ENCODE data around the gene YKT6. TPM values are rescaled to one million over a fixed set of nuclear protein-coding genes. Genes with fewer than 3 reads are reported as not detected.

Gene YKT6
- total and polyA plus RNA-seq, 2 experiments from 2014 or later = 33.5 to 114 TPM

DNA sequence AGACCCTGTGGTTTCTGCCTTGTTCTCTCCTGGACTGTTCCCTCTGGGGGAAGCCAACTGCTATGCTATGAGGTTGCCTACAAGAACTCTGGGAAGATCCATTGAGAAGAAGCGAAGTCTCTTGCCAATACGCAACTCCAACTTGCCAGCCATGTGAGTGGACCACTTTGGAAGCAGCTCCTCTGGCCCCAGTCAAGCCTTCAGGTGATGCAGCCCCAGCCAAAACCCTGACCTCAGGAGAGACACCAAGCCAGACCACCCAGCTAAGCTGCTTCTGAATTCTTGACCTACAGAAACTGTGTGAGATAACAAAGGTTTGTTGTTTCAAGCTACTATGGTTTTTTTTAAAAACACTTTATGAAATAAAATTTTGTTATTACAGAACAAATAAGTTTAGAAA is 39.4 kb upstream of the YKT6 start:
- no peak overlapping the region for H3K27ac Mint-ChIP-seq
- H3K4me1 Mint-ChIP-seq = peaks cover 13% of the 10 kb centered on the region
- H3K27me3 ChIP-seq (ENCODE audit: insufficient read depth) = no peaks in the 10 kb centered on the region
- H4K20me1 ChIP-seq (replicated peaks; ENCODE audit: insufficient read depth) = no peaks in the 10 kb centered on the region
- ATAC-seq (no peak), DNase-seq (ENCODE audit: low spot score) (no peak)
- no peaks in the 10 kb centered on the region for H3K79me2 ChIP-seq (replicated peaks; ENCODE audit: insufficient read depth)
- H3K4me3 Mint-ChIP-seq = no peak overlapping the region
- H3K36me3 ChIP-seq (ENCODE audit: insufficient read depth) = no peaks in the 10 kb centered on the region
- H3K27ac ChIP-seq (ENCODE audit: low read depth) = no peak overlapping the region
- TF ChIP-seq, protein P1, sequence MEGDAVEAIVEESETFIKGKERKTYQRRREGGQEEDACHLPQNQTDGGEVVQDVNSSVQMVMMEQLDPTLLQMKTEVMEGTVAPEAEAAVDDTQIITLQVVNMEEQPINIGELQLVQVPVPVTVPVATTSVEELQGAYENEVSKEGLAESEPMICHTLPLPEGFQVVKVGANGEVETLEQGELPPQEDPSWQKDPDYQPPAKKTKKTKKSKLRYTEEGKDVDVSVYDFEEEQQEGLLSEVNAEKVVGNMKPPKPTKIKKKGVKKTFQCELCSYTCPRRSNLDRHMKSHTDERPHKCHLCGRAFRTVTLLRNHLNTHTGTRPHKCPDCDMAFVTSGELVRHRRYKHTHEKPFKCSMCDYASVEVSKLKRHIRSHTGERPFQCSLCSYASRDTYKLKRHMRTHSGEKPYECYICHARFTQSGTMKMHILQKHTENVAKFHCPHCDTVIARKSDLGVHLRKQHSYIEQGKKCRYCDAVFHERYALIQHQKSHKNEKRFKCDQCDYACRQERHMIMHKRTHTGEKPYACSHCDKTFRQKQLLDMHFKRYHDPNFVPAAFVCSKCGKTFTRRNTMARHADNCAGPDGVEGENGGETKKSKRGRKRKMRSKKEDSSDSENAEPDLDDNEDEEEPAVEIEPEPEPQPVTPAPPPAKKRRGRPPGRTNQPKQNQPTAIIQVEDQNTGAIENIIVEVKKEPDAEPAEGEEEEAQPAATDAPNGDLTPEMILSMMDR (conservative IDR thresholded peaks at IDR 0.05; ENCODE audit: low read depth in 2 of 2) = no peak
- no peak for TF ChIP-seq POLR2AphosphoS5 (IDR thresholded peaks at IDR 0.05; ENCODE audit: low read depth)
- TF ChIP-seq NANOG (IDR thresholded peaks at IDR 0.05; ENCODE audit: borderline replicate concordance) = no peak
- TF ChIP-seq ZNF114 (CRISPR knock-in tag; IDR thresholded peaks at IDR 0.05) = no peak
- TF ChIP-seq CREB1 (CRISPR knock-in tag; IDR thresholded peaks at IDR 0.05; ENCODE audit: low read depth) = no peak
- no peak for TF ChIP-seq EZH2phosphoT487 (IDR thresholded peaks at IDR 0.05; ENCODE audit: unreplicated experiment)
- TF ChIP-seq, protein P2, sequence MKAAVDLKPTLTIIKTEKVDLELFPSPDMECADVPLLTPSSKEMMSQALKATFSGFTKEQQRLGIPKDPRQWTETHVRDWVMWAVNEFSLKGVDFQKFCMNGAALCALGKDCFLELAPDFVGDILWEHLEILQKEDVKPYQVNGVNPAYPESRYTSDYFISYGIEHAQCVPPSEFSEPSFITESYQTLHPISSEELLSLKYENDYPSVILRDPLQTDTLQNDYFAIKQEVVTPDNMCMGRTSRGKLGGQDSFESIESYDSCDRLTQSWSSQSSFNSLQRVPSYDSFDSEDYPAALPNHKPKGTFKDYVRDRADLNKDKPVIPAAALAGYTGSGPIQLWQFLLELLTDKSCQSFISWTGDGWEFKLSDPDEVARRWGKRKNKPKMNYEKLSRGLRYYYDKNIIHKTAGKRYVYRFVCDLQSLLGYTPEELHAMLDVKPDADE (IDR thresholded peaks at IDR 0.05) = no peak
- TF ChIP-seq, protein P3, sequence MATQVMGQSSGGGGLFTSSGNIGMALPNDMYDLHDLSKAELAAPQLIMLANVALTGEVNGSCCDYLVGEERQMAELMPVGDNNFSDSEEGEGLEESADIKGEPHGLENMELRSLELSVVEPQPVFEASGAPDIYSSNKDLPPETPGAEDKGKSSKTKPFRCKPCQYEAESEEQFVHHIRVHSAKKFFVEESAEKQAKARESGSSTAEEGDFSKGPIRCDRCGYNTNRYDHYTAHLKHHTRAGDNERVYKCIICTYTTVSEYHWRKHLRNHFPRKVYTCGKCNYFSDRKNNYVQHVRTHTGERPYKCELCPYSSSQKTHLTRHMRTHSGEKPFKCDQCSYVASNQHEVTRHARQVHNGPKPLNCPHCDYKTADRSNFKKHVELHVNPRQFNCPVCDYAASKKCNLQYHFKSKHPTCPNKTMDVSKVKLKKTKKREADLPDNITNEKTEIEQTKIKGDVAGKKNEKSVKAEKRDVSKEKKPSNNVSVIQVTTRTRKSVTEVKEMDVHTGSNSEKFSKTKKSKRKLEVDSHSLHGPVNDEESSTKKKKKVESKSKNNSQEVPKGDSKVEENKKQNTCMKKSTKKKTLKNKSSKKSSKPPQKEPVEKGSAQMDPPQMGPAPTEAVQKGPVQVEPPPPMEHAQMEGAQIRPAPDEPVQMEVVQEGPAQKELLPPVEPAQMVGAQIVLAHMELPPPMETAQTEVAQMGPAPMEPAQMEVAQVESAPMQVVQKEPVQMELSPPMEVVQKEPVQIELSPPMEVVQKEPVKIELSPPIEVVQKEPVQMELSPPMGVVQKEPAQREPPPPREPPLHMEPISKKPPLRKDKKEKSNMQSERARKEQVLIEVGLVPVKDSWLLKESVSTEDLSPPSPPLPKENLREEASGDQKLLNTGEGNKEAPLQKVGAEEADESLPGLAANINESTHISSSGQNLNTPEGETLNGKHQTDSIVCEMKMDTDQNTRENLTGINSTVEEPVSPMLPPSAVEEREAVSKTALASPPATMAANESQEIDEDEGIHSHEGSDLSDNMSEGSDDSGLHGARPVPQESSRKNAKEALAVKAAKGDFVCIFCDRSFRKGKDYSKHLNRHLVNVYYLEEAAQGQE (IDR thresholded peaks at IDR 0.05; ENCODE audit: unreplicated experiment) = no peak
- TF ChIP-seq STAT1 (IDR thresholded peaks at IDR 0.05; ENCODE audit: unreplicated experiment) = no peak
- no peak for TF ChIP-seq JUNB (IDR thresholded peaks at IDR 0.05; ENCODE audit: unreplicated experiment)
- TF ChIP-seq ZNF331 (CRISPR knock-in tag; IDR thresholded peaks at IDR 0.05; ENCODE audit: low read depth) = no peak
- H3K27me3 Mint-ChIP-seq (ENCODE audit: insufficient read depth, low read depth, poor library complexity) = peaks cover 1% of the 10 kb centered on the region
- H3K9me3 Mint-ChIP-seq = peaks cover 6% of the 10 kb centered on the region; the same call in 2 of the 3 replicates
- no peaks in the 10 kb centered on the region for H3F3A ChIP-seq (replicated peaks; ENCODE audit: low read depth)
- H3K4me3 ChIP-seq = no peak overlapping the region
- H2AFZ ChIP-seq = no peak overlapping the region
- H3K36me3 Mint-ChIP-seq (ENCODE audit: low read depth) = no peaks in the 10 kb centered on the region
- no peaks in the 10 kb centered on the region for H3K9me2 ChIP-seq (ENCODE audit: insufficient read depth)
- H3K4me1 ChIP-seq (ENCODE audit: insufficient read depth) = no peaks in the 10 kb centered on the region
- H3K4me2 ChIP-seq = no peak overlapping the region
